Activated T-helper 9 cell treated with anti-CD3 and anti-CD28 coated beads, Interleukin-2, amount 50 U/mL, for 16 hours (primary cell): ENCODE measurements around the gene RPTOR.

Experiments used
- DNase-seq: peaks from one replicate; pipeline ENCODE4 v3.0.0-alpha.2; 2020; ENCODE audit warnings: low read depth

Gene RPTOR

DNA sequence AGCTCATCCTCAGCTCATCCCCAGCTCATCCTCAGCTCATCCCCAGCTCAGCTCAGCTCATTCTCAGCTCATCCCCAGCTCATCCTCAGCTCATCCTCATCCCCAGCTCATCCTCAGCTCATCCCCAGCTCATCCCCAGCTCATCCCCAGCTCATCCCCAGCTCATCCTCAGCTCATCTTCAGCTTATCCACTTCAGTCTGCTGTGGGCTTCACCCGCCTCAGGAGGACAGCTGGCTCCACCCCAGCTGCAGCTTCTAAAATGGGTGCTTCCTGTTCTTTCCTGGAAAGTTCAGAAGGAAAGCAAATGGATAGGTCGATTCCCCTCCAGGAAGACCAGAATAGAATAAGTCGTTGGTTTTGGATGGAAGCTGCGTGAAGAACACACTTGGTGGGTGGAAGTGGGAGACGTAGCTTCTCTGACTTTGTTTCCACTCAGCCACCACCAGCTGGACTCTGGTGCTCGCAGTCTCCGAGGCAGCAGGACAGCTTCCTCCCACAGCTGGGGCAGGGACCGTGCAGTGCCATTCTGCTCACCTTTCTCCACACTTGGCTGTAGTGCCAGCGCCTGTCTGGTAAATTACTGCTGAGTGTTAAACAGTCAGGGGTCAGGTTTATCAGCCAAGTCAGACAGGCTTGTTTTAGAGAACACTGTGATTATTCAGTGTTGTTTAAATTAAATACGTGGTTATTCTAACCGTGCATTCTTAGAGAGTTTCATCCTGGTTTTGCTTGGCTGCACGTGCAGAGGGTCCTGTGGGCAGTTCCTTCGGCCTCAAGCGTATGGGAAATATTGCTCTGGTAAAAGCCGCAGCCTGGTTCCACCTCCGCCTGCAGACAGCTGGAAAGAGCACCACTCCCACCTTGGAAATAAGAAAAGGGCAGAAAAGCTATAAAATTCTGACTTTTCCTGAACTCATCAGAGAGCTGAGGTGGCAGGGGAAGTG is 386.0 kb downstream of the RPTOR start:
- DNase-seq, result no peak

DNA sequence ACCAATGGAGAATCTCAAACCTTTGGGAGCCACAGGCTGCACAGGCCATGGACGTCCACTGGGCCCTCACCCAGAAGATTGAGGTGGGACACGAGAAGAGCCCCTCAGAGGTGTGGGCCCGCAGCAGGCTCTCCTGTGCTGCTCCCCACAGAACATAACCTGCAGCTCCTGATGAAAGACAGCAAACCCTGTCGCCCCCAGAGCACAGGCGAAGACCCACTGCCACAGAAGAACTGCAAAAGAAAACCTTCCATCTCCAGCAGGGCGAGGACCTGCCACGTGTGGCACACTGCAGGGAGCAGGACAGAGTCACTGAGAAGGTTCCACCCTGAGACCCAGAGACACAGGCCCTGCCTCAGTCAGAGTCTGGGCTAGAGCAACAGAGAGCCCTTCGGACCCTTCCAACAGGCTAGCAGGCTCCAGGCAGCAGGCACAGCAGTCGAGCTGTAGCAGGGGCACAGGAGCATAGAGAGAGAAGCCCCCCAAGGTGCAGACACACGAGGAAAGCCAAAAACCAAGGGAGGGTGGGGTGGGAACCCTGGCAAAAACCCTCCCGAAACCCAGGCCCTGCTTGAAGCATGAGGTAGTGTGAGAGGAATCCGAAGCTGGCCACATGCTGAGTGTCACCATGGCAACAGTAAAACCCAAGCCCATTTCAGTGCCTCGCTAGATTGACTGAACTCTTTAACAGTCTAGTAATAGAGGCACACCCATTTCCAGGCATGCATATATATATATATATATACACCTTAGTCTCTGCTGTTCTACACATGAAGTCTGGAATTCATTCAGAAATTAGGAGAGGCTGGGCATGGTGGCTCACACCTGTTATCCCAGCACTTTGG is 387.0 kb downstream of the RPTOR start:
- no peak for DNase-seq

DNA sequence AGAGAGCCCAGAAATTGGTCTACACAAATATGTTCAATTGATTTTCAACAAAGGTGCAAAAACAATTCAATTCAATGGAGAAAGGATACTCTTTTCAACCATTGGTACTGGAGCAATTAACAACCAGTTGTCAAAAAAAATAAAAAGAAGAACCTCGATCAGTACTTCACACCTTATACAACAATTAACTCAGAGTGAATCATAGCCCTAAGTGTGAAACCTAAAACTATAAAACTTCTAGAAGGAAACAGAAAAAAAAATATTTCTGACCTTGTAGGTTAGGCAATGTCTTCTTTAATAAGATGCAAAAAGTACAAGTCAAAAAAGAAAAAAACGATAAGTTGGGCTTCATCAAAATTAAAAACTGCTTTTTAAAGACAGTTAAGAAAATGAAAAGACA is 390.9 kb downstream of the RPTOR start:
- no peak for DNase-seq

DNA sequence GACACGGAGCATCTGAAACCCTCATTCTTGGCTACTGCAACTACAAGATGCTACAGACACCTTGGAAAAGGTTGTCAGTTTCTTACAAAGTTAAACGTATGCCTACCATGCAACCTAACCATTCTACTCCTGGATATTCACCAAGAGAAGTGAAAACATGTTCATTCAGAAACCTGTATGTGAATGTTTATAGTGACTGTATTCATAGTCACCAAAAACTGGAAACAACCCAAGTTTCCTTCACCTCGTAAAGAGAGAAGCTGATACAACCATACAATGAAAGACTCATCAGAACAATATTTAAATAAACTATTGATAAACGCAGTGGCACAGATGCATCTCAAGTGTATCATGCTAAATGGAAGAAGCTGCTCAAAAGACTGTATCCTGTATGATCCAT is 391.6 kb downstream of the RPTOR start:
- DNase-seq, result no peak

DNA sequence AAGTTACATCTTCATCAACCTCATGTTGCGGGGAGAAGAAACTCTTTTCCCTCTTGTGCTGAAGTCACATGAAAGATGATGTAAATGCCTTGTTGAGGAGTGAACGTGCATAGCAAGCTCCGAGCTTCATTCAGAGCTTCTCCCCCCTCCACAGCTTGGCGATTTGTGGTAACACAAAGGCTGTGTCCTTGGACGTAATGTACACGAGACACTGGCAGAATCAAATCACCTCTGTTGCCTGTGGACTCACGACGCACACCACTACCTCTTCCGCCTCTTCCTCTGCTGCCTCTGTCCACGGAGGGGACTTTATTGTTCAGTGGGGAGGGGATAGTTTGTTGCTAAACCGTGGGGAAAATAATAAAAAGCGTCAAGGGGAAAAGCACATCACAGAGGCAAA is 392.1 kb downstream of the RPTOR start:
- DNase-seq, result no peak

DNA sequence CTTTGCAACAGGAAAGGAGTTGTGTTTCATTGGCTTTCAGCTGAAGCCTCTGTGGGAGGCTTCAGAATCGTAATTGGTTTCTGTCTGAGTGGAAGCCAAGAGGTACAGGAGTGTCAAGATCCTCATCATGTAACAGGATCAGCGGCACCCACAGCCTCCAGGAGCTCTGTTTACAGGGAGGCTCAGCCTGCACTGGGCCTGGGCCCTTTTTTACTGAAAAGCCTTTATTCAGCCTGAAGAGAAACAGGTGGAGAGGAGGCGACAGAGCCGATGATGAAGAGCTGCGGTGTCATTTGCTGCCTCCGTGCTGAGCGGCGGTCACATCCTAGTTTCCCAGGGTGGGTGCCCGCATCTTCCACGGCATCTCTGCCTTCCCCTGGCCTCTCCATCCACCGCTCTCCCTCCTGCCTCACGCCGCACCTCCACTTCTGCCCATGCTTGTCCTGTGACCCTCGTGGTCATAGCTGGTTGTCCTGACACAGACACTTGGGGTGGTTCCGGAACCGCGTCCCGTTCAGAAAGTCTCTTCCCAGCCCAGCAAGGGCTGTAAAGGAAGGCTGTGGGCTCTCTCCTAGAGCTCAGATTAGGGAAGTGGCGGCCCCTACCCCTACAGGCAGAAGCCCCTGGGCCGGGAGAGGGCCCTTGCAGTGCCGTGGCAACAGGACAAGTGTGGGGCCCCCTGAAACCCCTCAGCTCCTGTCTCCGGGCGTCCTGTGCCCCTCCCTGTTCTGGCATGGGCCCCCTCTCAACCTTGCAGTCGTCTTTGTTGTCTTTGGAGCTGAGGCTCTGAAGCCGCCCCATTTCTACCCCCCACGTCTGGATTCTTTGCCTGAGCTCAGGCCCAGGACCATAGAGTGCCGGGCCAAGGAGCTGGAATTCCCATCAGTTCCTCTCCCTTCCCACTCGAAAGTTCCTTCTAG is 393.1 kb downstream of the RPTOR start:
- DNase-seq, result no peak

DNA sequence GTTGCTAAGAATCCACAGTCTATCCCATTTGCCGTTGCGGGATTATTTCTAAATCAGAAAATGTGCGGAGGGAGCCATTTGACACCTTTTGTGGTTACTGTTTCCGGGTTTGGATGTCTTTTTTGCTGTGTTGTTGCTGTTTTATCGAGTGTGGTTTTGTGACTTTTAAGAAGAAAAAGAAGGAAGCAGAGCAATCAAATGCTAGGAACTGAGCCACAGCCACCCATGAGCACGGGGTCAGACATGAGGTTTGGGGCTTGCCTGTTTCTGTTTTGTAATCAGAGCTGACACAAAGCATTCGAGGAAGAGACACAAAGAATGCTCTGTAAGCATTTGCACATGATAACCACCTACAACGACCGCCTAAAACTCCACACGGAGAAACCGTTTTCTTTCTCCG is 393.9 kb downstream of the RPTOR start:
- no peak for DNase-seq

DNA sequence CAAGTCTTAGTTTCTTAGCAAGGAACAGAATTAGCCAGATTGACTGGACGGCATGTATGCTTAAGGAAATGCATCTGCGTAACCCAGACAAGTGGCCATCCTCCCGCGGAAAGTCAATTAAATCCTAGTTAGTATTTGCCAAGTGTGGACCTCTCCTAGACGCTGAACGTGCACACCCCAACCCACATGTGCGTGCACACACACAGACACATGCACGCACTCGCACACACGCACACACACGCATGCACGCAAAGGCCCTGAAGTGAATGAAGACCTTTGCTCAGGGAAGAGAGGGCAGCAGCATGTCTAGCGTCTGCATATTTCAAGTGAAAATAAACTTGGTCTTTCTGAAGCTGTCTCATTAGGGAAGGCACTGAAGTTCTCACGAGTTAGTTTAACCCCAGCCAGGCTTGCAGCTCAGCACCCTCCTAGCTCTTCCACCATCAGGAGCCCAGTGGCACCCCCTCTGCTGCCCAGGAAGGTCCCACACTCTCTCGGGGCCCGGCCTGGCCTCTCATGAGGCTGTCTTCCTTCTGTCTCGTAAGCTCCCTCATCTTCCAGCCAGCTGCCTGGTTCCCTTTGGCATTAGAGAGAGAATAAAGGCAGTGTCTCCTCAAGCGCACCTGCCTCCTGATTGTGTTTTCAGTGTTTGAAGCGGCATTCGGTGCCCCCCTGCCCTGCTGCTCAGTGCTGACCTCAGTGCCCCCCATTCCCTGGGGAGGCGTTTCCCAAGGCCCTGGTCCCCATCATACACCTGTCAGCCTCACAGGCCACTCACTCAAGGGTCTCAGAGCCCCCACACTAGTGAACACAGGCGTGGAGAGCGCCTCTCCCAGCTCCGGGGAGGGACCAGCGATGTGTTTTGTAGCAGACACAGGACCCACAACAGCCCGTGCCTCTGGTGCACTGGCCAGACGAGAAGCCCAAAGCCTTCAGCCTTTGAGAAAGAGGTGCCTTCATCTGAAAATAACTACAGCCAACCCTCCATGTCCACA is 394.8 kb downstream of the RPTOR start:
- no peak for DNase-seq

DNA sequence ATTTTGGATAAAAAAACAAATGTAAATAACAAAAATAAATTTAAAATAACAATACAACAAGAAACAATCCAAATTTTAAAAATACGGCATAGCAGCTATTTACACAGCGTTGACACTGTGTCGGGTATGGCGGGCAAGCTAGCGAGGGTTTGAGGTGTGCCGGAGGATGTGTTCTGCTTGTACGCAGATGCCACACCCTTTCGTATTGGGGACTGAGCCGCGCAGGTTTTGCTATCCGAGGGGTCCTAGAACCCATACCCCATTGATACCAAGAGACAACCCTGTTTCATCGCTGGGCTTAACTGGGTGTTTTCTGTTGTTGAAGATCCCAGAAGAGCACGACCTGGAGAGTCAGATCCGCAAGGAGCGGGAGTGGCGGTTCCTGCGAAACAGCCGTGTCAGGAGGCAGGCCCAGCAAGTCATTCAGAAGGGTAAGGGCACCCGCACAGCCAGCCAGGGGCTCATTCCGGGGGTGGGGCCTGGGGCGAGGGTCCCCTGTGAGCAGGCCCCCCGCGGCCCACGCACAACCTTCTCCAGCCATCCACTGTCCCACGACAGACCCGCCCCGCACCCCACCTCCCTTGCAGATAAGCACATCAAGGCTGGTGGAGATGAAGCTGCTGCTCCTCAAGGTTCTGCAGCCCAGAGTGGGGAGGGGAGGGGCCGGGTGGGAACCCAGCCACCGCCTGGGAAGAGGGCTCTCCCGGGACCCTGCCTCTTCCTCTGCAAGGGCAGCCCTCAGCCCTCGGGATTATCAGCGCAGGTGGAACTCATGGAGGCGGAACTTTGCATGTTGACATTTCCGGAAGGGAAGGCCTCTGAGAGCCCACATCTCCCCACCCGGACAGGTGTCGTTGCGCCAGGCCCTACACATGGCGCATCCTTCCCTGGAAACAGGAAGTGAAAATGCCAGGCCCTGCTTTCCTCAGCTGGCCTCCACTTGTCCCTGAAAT is 395.8 kb downstream of the RPTOR start:
- no peak for DNase-seq

DNA sequence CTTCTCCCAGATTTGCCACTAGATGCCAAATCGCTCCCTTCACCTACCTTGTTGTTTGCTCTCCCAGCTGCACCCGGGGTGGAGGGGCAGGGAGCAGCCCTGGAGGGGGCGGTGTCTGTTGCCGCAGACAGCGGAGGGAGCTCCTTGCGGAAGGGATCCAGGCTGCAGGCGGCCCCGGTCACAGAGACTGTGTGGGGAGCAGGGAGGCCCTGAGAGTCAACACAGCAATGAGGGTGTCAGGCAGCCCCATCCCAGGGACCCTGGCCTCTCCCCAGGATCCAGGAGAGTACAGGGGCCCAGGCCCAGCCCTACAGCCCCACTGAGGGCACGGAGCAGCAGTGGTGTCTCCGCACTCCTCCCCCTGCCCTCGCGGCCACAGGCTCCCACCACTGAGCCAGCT is 396.5 kb downstream of the RPTOR start:
- no peak for DNase-seq

DNA sequence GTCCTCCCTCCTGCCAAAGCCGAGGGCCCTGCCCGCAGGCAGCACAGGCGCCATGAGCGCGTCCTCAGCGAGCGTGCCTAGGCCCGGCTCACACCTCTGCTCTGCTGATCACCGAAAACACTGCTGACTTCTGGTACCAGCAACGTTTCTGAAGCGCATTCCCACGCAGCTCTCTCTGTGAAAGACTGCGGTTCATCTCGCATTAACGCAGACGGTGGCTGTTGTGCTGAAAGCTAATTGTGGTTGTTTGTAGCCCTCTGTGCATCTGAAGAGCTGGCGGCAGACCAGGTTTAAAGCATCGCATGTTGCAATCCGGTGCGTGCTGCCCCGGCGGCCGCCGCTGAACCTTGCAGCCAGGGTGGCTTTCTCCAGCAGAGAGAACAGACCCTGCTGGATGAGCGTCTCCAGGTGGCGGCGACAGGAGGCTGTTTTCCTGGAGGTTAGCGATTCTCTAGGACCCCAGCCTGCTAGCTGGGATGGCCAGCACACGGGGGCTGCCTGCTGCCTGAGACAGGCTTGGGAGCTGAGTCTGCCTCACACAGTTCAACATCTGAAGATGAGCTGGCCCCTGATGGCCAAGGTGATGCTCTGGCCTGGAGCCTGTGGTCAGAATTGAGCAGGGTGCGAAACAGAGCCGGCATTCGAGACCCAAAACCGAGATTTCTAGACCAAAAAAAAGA is 397.2 kb downstream of the RPTOR start:
- no peak for DNase-seq

DNA sequence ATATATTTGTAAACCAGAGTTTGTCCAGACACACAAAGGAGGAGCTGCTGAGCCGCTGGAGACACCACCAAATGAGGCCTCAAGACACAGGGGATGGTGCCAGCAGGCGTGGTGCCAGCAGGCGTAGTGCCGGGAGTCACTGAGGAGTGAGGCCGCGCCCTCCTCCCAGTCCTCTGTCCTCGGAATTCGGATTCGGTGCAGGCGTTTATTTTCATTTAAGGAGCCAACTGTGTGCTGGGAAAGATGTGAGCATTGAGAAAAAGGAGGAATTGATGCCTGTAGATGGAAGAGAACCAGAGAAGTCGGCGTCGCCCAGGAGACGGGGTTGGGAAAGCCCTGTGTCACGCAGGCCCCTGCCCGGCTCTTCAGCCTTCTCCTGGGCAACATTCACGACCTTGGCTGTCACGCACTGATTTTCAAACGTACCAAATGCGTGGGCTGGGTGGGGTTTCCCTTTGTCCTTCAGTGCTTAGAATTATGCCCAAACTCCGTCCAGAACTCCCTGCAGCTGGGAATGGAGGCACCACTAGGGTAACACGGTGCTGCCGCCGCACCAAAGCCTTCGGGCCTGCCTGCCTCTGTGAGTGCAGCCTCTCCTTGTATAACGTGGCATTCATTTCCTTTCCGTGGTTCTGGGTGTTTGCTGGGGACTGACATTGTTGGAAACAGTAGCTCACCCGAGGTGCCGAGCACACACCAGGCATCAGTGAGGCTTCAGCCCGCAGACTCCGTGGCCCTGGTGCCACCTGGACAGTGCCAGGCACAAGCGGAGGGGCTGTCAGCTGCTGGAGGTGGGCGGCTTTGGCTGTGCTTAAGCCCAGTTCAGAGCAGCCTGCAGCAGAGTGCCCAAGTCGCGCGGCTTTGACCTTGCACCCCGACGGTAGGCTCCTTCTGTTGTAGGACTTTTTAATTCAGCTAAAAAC is 398.0 kb downstream of the RPTOR start:
- DNase-seq, result no peak

DNA sequence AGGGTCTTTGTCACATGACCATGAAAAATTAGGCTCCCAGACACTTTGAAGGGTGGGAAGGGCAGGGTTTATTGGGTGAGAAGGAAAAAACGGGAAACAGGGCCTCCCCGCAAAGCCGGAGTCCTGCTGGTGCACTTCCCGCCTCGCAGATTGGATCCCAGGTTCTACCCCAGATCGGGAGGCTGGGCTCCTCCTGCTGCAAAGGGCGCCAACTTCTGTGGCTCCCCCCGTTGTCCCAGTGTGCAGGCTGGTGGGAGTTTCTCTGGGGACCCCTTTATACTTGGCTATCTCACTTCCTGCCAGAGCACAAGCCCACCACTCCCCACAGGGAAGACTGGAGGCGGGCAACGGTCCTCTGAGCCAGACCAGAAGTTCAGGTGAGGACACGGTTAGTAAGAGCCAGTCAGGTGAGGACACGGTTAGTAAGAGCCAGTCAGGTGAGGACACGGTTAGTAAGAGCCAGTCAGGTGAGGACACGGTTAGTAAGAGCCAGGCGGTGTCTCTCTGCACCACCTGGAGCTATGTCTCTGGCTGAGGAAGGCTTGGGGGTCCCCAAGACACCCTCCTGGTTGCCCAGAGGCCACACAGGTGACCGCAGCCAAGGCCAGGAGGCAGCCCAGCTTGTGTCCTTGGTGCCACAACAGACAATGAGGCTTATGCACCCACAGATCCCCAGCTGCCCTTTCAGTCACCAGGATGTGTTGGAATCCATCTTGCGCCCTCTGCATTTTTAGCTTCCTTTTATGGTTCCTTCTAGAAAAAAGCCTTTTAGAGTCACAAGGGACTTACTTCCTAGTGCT is 398.9 kb downstream of the RPTOR start:
- no peak for DNase-seq

DNA sequence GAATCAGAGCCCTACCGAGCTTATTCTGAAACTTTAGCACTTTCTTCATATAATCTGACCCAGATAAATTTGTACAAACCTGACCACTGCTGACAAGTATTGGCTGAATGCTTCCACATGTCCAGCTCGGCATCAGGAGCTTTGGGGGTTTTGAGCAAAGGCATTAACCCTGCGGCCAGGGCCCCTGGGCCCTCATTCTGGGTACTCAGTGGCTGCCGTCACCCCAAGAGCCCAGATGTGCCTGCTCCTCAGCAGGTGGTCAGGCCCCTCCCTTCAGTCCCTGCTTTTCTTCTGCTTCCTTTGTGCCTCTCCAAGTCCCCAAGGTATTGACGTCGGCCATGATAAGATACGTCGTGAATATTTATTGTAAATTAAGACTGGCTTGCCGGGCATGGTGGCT is 399.7 kb downstream of the RPTOR start:
- DNase-seq, result no peak

DNA sequence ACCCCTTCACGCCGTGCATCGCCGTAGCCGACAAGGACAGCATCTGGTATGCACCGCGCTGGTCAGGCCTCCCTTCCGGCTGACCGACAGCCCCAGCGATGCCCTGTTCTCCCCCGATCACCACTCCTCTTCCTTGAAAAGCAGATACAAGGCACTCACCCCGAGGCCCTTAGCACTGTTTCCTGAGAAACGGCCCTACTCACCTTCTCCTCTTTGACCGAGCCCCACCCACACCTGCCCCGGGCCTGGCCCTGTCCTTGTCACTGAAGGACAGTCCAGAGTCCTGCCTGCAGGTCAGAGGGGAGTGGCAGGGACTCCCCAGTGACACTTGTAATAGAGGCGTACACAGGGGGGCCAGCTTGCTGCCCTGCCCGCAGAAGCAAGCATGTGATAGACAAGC is 401.1 kb downstream of the RPTOR start:
- DNase-seq, result no peak

DNA sequence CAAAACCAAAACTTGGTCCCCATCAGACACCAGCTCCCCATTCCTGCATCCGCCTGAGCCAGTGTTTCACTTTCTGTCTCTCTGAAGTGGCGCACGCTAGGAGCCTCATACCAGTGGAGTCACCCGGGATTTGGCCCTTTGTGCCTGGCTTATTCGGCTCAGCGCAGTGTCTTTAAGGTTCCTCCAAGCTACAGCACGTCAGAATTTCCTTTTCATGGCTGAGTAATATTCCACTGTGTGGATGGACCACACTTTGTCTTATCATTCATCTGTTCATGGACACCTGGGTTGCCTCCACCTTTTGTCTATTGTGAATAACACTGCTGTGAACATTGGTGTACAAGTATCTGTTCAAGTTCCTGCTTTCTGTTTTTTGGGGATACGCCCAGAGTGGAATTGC is 401.8 kb downstream of the RPTOR start:
- DNase-seq, result no peak
